WTC11 (cell line): ENCODE data around the gene TMEM144. TPM values are rescaled to one million over a fixed set of nuclear protein-coding genes. Genes with fewer than 3 reads are reported as not detected.

Experiments used
- ATAC-seq: fragments of 200-7000 bp; cut with Tn5 transposase; 2 replicates; pipeline ENCODE4 v1.10.0; 2021; ENCODE audit warnings: mild to moderate bottlenecking, moderate library complexity
- CTCF ChIA-PET: fragments of 300-600 bp; sonication (Branson Sonifier 250); formaldehyde crosslinking; loops from one replicate; lab custom pipeline; 2021; ENCODE audit warnings: antibody characterized with exemption; lab: Charles Lee
- POLR2A ChIA-PET: fragments of 350-600 bp; sonication (Branson Sonifier 250); formaldehyde crosslinking; loops from one replicate; lab custom pipeline; 2021; ENCODE audit warnings: antibody characterized with exemption; lab: Charles Lee
- DNase-seq: peaks from one replicate; pipeline ENCODE4 v3.0.0; 2021; ENCODE audit warnings: low spot score
- H3K27ac Mint-ChIP-seq: 2 replicates; pipeline ENCODE4 v1.8.0; 2021; ENCODE audit warnings: mixed read lengths
- H3K27me3 Mint-ChIP-seq: 2 replicates; pipeline ENCODE4 v1.8.0; 2021; ENCODE audit warnings: low read depth, mild to moderate bottlenecking, moderate library complexity, mixed read lengths
- H3K36me3 Mint-ChIP-seq: 2 replicates; pipeline ENCODE4 v1.8.0; 2021; ENCODE audit warnings: mixed read lengths
- H3K4me1 Mint-ChIP-seq: 2 replicates; pipeline ENCODE4 v1.8.0; 2022; ENCODE audit warnings: mixed read lengths
- H3K4me3 Mint-ChIP-seq: 2 replicates; pipeline ENCODE4 v1.8.0; 2021; ENCODE audit warnings: mild to moderate bottlenecking, moderate library complexity, mixed read lengths
- H3K9me3 Mint-ChIP-seq: 2 replicates; pipeline ENCODE4 v1.8.0; 2021; ENCODE audit warnings: mixed read lengths
- CBFB ChIP-seq: sonication (generic); formaldehyde crosslinking; IDR thresholded peaks from 2 replicates; pipeline ENCODE4 v1.8.1; 2022; ENCODE audit warnings: mild to moderate bottlenecking, low read depth, missing genetic modification reagents
- EMX1 ChIP-seq: fragments of 250-450 bp; sonication (Bioruptor Pico); IDR thresholded peaks from 2 replicates; pipeline ENCODE4 v1.8.0; 2021; ENCODE audit warnings: mild to moderate bottlenecking
- ETV6 ChIP-seq: sonication (generic); formaldehyde crosslinking; IDR thresholded peaks from 2 replicates; pipeline ENCODE4 v1.8.1; 2022; ENCODE audit warnings: mild to moderate bottlenecking, missing genetic modification reagents
- FOXP1 ChIP-seq: sonication (generic); formaldehyde crosslinking; IDR thresholded peaks from 2 replicates; pipeline ENCODE4 v1.8.0; 2022; ENCODE audit warnings: missing genetic modification reagents, mild to moderate bottlenecking, moderate library complexity, borderline replicate concordance
- JUN ChIP-seq: sonication (generic); formaldehyde crosslinking; IDR thresholded peaks from 2 replicates; pipeline ENCODE4 v1.8.0; 2023; ENCODE audit warnings: mild to moderate bottlenecking, missing genetic modification reagents
- OVOL2 ChIP-seq: fragments of 250-450 bp; sonication (Bioruptor Pico); IDR thresholded peaks from 2 replicates; pipeline ENCODE4 v1.9.0; 2021; ENCODE audit warnings: mild to moderate bottlenecking, borderline replicate concordance
- SP1 ChIP-seq: sonication (generic); formaldehyde crosslinking; conservative IDR thresholded peaks from 2 replicates; pipeline ENCODE4 v1.8.1; 2022; ENCODE audit warnings: missing genetic modification reagents
- TEAD1 ChIP-seq: sonication (generic); formaldehyde crosslinking; IDR thresholded peaks from 2 replicates; pipeline ENCODE4 v1.8.0; 2022; ENCODE audit warnings: mild to moderate bottlenecking, missing genetic modification reagents
- TP53 ChIP-seq: sonication (generic); formaldehyde crosslinking; IDR thresholded peaks from 2 replicates; pipeline ENCODE4 v1.8.1; 2023; ENCODE audit warnings: mild to moderate bottlenecking, missing genetic modification reagents
- ZNF121 ChIP-seq: sonication (generic); formaldehyde crosslinking; IDR thresholded peaks from 2 replicates; pipeline ENCODE4 v1.8.0; 2023; ENCODE audit warnings: missing genetic modification reagents
- ZNF219 ChIP-seq: sonication (generic); formaldehyde crosslinking; IDR thresholded peaks from 2 replicates; pipeline ENCODE4 v1.8.0; 2023; ENCODE audit warnings: missing genetic modification reagents, mild to moderate bottlenecking, borderline replicate concordance
- ZNF416 ChIP-seq: fragments of 250-450 bp; sonication (Bioruptor Pico); IDR thresholded peaks from 2 replicates; pipeline ENCODE4 v1.9.0; 2021; ENCODE audit warnings: mild to moderate bottlenecking, inconsistent platforms
- total RNA-seq: library from RNA; stranded (reverse); gene quantifications from 3 replicates; pipeline ENCODE4 v1.2.3, GENCODE V29; 2021
- TF ChIP-seq, protein P1 (sequence below): fragments of 250-450 bp; sonication (Bioruptor Pico); IDR thresholded peaks from 2 replicates; pipeline ENCODE4 v1.9.0; 2021; ENCODE audit warnings: mild to moderate bottlenecking
- TF ChIP-seq, protein P2 (sequence below): sonication (generic); formaldehyde crosslinking; IDR thresholded peaks from 2 replicates; pipeline ENCODE4 v1.8.0; 2022; ENCODE audit warnings: missing genetic modification reagents
- TF ChIP-seq, protein P3 (sequence below): sonication (generic); formaldehyde crosslinking; IDR thresholded peaks from 2 replicates; pipeline ENCODE4 v1.8.1; 2023; ENCODE audit warnings: mild to moderate bottlenecking, moderate library complexity, missing genetic modification reagents
- TF ChIP-seq, protein P4 (sequence below): fragments of 250-450 bp; sonication (Bioruptor Pico); IDR thresholded peaks from 2 replicates; pipeline ENCODE4 v1.9.0; 2021; ENCODE audit warnings: mild to moderate bottlenecking, borderline replicate concordance
- TF ChIP-seq, protein P5 (sequence below): fragments of 250-450 bp; sonication (Bioruptor Pico); IDR thresholded peaks from 2 replicates; pipeline ENCODE4 v1.9.0; 2021; ENCODE audit warnings: mild to moderate bottlenecking
- TF ChIP-seq, protein P6 (sequence below): sonication (generic); formaldehyde crosslinking; IDR thresholded peaks from 2 replicates; pipeline ENCODE4 v1.8.1; 2022; ENCODE audit warnings: missing genetic modification reagents, borderline replicate concordance
- TF ChIP-seq, protein P7 (sequence below): sonication (generic); formaldehyde crosslinking; IDR thresholded peaks from 2 replicates; pipeline ENCODE4 v1.8.1; 2022; ENCODE audit warnings: low read depth, missing genetic modification reagents, borderline replicate concordance
- TF ChIP-seq, protein P8 (sequence below): sonication (generic); formaldehyde crosslinking; IDR thresholded peaks from 2 replicates; pipeline ENCODE4 v1.8.1; 2022; ENCODE audit warnings: low read depth, mild to moderate bottlenecking, moderate library complexity, missing genetic modification reagents, borderline replicate concordance

TMEM144 gene
- total RNA-seq, 1 experiment from 2014 or later = 3.8 TPM

DNA sequence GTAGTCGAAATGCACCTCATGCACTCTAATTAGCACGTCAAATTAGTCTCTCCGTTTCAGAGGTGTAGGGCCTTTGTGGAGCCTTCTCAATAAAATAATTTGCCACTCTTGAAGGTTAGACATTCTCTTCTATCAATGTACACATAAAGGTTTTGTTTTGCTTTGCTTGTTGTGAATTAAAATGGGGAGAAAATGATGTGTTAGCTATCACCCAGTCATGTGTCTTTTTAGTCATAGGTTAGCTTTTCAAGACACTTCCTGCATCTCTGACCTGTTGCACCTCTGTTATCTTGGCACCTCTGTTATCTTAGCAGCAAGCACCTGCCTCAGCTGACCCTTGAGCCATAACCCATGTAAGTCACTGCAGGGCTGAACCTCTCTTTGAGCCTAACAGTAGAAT, 936 bp downstream of the TMEM144 start (continued):
- TF ChIP-seq TEAD1 (CRISPR knock-in tag) (no peak), ZNF416 (CRISPR knock-in tag) (no peak), CBFB (CRISPR knock-in tag) (no peak), OVOL2 (no peak), EMX1 (no peak), SP1 (no peak)
- TF ChIP-seq, protein P1, sequence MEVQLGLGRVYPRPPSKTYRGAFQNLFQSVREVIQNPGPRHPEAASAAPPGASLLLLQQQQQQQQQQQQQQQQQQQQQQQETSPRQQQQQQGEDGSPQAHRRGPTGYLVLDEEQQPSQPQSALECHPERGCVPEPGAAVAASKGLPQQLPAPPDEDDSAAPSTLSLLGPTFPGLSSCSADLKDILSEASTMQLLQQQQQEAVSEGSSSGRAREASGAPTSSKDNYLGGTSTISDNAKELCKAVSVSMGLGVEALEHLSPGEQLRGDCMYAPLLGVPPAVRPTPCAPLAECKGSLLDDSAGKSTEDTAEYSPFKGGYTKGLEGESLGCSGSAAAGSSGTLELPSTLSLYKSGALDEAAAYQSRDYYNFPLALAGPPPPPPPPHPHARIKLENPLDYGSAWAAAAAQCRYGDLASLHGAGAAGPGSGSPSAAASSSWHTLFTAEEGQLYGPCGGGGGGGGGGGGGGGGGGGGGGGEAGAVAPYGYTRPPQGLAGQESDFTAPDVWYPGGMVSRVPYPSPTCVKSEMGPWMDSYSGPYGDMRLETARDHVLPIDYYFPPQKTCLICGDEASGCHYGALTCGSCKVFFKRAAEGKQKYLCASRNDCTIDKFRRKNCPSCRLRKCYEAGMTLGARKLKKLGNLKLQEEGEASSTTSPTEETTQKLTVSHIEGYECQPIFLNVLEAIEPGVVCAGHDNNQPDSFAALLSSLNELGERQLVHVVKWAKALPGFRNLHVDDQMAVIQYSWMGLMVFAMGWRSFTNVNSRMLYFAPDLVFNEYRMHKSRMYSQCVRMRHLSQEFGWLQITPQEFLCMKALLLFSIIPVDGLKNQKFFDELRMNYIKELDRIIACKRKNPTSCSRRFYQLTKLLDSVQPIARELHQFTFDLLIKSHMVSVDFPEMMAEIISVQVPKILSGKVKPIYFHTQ (CRISPR knock-in tag) = no peak

DNA sequence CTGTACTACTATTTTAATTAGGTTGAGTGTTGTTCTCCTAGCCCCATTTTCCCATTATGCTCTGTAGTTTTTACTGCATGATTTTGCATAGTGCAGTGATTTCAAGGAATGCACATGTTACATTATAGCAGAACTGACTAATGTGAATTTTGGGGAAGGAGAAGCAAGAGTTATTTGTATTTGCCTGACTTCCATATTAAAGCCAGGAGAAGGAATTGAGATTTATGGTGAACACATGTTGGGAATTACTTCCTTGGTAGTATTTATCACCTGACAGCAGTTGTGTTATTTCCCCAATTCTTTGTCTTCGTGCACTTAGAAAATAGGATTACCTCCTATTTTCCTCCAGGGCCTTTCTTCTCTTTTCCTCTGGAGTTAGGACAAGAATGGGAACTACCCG, 3.2 kb downstream of the TMEM144 start:
- H3K36me3 Mint-ChIP-seq = no peaks in the 10 kb centered on the region; the same call in 1 of the 2 replicates
- ChIA-PET POLR2A (no interaction called here), CTCF (interaction anchor here (0.5 kb wide), 1 partner anchor 122 kb away, joined by 4 read pairs; no protein-coding TSS in a partner anchor)
- H3K9me3 Mint-ChIP-seq = no peaks in the 10 kb centered on the region
- no peaks in the 10 kb centered on the region; the same call in 1 of the 2 replicates for H3K27me3 Mint-ChIP-seq
- ATAC-seq = no peak
- H3K4me1 Mint-ChIP-seq = peaks cover 21% of the 10 kb centered on the region
- H3K4me3 Mint-ChIP-seq = no peak overlapping the region
- H3K27ac Mint-ChIP-seq = no peak overlapping the region
- DNase-seq = no peak
- TF ChIP-seq FOXP1 (CRISPR knock-in tag) (no peak), TP53 (CRISPR knock-in tag) (no peak), ZNF219 (no peak), SP1 (no peak), ETV6 (CRISPR knock-in tag) (no peak), JUN (CRISPR knock-in tag) (no peak), ZNF121 (no peak)
- TF ChIP-seq, protein P2, sequence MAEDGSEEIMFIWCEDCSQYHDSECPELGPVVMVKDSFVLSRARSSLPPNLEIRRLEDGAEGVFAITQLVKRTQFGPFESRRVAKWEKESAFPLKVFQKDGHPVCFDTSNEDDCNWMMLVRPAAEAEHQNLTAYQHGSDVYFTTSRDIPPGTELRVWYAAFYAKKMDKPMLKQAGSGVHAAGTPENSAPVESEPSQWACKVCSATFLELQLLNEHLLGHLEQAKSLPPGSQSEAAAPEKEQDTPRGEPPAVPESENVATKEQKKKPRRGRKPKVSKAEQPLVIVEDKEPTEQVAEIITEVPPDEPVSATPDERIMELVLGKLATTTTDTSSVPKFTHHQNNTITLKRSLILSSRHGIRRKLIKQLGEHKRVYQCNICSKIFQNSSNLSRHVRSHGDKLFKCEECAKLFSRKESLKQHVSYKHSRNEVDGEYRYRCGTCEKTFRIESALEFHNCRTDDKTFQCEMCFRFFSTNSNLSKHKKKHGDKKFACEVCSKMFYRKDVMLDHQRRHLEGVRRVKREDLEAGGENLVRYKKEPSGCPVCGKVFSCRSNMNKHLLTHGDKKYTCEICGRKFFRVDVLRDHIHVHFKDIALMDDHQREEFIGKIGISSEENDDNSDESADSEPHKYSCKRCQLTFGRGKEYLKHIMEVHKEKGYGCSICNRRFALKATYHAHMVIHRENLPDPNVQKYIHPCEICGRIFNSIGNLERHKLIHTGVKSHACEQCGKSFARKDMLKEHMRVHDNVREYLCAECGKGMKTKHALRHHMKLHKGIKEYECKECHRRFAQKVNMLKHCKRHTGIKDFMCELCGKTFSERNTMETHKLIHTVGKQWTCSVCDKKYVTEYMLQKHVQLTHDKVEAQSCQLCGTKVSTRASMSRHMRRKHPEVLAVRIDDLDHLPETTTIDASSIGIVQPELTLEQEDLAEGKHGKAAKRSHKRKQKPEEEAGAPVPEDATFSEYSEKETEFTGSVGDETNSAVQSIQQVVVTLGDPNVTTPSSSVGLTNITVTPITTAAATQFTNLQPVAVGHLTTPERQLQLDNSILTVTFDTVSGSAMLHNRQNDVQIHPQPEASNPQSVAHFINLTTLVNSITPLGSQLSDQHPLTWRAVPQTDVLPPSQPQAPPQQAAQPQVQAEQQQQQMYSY (CRISPR knock-in tag) = no peak
- TF ChIP-seq, protein P3, sequence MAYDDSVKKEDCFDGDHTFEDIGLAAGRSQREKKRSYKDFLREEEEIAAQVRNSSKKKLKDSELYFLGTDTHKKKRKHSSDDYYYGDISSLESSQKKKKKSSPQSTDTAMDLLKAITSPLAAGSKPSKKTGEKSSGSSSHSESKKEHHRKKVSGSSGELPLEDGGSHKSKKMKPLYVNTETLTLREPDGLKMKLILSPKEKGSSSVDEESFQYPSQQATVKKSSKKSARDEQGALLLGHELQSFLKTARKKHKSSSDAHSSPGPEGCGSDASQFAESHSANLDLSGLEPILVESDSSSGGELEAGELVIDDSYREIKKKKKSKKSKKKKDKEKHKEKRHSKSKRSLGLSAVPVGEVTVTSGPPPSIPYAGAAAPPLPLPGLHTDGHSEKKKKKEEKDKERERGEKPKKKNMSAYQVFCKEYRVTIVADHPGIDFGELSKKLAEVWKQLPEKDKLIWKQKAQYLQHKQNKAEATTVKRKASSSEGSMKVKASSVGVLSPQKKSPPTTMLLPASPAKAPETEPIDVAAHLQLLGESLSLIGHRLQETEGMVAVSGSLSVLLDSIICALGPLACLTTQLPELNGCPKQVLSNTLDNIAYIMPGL = no peak
- TF ChIP-seq, protein P4, sequence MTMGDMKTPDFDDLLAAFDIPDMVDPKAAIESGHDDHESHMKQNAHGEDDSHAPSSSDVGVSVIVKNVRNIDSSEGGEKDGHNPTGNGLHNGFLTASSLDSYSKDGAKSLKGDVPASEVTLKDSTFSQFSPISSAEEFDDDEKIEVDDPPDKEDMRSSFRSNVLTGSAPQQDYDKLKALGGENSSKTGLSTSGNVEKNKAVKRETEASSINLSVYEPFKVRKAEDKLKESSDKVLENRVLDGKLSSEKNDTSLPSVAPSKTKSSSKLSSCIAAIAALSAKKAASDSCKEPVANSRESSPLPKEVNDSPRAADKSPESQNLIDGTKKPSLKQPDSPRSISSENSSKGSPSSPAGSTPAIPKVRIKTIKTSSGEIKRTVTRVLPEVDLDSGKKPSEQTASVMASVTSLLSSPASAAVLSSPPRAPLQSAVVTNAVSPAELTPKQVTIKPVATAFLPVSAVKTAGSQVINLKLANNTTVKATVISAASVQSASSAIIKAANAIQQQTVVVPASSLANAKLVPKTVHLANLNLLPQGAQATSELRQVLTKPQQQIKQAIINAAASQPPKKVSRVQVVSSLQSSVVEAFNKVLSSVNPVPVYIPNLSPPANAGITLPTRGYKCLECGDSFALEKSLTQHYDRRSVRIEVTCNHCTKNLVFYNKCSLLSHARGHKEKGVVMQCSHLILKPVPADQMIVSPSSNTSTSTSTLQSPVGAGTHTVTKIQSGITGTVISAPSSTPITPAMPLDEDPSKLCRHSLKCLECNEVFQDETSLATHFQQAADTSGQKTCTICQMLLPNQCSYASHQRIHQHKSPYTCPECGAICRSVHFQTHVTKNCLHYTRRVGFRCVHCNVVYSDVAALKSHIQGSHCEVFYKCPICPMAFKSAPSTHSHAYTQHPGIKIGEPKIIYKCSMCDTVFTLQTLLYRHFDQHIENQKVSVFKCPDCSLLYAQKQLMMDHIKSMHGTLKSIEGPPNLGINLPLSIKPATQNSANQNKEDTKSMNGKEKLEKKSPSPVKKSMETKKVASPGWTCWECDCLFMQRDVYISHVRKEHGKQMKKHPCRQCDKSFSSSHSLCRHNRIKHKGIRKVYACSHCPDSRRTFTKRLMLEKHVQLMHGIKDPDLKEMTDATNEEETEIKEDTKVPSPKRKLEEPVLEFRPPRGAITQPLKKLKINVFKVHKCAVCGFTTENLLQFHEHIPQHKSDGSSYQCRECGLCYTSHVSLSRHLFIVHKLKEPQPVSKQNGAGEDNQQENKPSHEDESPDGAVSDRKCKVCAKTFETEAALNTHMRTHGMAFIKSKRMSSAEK (CRISPR knock-in tag) = no peak
- TF ChIP-seq, protein P5, sequence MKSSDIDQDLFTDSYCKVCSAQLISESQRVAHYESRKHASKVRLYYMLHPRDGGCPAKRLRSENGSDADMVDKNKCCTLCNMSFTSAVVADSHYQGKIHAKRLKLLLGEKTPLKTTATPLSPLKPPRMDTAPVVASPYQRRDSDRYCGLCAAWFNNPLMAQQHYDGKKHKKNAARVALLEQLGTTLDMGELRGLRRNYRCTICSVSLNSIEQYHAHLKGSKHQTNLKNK = no peak
- TF ChIP-seq, protein P6, sequence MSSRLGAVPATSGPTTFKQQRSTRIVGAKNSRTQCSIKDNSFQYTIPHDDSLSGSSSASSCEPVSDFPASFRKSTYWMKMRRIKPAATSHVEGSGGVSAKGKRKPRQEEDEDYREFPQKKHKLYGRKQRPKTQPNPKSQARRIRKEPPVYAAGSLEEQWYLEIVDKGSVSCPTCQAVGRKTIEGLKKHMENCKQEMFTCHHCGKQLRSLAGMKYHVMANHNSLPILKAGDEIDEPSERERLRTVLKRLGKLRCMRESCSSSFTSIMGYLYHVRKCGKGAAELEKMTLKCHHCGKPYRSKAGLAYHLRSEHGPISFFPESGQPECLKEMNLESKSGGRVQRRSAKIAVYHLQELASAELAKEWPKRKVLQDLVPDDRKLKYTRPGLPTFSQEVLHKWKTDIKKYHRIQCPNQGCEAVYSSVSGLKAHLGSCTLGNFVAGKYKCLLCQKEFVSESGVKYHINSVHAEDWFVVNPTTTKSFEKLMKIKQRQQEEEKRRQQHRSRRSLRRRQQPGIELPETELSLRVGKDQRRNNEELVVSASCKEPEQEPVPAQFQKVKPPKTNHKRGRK = no peak
- TF ChIP-seq, protein P7, sequence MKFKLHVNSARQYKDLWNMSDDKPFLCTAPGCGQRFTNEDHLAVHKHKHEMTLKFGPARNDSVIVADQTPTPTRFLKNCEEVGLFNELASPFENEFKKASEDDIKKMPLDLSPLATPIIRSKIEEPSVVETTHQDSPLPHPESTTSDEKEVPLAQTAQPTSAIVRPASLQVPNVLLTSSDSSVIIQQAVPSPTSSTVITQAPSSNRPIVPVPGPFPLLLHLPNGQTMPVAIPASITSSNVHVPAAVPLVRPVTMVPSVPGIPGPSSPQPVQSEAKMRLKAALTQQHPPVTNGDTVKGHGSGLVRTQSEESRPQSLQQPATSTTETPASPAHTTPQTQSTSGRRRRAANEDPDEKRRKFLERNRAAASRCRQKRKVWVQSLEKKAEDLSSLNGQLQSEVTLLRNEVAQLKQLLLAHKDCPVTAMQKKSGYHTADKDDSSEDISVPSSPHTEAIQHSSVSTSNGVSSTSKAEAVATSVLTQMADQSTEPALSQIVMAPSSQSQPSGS = no peak
- TF ChIP-seq, protein P8, sequence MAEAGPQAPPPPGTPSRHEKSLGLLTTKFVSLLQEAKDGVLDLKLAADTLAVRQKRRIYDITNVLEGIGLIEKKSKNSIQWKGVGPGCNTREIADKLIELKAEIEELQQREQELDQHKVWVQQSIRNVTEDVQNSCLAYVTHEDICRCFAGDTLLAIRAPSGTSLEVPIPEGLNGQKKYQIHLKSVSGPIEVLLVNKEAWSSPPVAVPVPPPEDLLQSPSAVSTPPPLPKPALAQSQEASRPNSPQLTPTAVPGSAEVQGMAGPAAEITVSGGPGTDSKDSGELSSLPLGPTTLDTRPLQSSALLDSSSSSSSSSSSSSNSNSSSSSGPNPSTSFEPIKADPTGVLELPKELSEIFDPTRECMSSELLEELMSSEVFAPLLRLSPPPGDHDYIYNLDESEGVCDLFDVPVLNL = no peak
